Measurements from ENCODE around the gene RNF4.
A peak's percentile ranks its signal among the peaks of the same experiment; 100 is the strongest.
"Not testable (repeated sequence)": the region's sequence is repeated elsewhere in the genome, so short reads cannot be mapped to it uniquely, and the experiment has no call there.

The RNF4 gene

DNA sequence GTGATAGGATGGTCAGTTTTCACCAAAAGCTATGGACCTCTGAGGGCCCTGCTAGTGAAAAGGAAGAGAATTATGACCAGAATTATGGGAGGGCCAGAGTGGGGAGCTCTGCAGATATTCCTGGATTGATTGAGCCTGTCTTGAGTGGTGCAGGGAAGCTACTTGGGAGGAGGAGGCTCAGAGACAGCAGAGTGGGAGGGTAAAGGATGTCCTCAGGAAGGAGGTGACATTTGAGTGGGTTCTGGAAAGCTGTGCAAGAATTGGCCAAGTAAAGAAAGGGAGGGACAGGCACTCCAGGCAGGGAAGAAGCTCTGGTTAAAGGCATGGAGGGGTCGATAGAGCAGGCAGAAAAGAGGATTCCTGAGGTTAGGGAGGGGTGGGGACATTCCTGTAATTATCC lies 24.1 kb downstream of the RNF4 start:
- no peak for DNase-seq

DNA sequence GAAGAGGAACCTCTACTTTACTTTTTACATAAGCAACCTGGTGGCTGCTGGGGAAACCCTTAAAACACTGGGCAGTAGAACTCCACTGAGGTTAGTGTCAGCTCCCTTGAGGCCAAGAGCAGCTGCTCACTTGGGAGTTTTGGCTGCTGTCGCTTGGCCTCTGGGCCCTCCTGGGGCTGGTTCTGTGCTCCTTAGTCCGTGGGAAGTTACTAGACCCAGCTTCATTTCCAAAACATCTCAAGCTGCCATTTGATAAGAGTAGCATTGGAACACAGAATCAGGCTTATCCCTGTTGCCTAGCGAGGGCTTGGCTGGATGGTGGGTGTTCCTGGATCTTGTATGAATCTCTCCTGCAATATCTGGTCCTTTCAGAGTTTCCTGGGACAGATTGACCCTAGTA lies 26.1 kb downstream of the RNF4 start:
- DNase-seq: no peak

DNA sequence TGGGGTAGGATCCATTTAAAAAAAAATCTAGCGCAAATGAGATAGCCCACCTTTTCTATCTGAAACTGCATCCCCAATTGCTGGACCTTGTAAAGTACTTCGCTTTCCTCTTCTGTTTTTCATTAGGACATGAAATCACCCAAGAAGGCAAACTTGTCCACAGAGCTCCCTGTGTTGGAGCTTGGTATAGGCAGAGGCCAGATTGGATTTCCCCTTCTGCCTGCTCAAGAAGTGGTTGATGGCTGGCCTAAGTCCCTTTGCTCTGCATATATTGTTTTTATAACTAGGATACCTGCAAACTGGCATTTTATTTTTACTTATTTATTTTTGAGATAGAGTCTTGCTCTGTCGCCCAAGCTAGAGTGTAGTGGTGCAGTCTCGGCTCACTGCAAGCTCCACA lies 28.4 kb downstream of the RNF4 start:
- DNase-seq: no peak

DNA sequence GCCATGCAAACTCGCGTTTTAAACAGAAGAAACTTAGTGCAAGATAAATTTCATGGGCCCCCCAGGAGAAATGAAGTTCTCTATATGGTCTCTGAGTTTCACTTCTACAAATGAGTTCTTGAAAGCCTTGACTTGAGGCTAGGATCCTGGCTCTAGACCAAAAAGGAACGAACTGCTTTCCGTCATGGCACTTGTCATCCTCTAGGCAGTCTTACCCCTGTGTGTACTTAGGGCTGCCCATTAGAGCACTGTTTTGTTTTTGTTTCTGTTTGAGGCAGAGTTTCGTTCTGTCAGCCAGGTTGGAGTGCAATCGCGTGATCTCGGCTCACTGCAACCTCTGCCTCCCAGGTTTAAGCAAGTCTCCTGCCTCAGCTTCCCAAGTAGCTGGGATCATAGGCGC lies 29.0 kb downstream of the RNF4 start:
- DNase-seq: no peak

DNA sequence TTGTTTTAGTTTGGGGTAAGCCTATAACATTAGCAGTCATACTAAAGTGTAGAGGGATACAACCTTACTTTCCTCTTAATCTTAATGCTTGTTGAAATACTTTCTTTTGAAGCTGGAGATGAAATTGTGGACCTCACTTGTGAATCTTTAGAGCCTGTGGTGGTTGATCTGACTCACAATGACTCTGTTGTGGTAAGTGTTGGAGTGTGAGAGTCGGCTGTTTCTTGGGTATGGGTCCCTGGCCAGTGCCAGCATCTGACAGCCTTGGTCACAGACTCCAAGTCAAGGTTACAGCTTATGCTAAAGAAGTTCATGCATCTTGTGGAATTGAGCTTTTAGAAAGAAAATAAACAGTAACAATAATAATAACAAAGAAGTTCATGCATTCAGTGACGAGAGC lies 31.6 kb downstream of the RNF4 start:
- no peak for DNase-seq

DNA sequence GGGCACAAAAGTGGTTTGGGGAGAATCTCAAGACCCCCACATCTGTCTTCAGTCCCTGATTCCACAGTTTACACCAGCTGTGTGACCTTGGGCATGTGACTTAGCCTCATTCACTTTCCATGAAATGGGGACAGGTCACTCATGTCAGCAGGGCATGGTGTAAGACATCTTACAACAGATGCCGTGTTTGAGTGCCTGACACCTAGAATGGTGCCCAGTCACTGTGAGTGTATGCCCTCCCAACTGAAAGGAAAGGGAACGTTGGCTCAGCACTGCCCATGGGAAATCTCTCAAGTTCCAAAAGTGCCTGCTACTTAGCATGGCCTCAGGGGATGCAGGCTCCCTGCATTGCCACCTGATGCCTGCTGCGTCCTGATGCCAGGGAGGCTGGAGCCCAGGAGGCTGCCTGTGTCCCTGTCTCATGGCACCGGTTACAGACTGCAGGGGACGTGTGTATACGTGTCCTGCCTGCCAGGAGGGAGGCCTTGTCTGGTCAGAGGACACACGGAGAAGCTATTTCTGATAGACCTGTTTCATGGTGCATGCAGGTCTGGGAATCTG lies 32.2 kb downstream of the RNF4 start:
- no peak for DNase-seq

DNA sequence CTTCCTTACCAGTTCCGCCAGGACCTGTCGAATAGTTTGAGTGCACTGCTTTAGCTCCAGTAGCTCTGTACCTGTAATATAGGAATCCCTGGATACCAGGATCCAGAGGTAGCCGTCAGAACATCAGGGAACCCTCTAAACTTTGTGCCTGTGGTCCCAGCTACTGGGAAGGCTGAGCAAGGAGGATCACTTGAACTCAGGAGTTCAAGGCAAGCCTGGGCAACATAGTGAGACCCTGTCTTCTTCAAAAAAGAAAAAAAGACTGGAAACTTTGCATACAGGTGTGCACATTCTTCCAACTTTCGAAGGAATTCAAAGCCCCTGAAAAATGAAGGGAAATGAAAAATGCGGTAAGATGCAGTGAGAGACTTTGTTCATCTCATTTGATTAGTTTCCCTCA lies 34.9 kb downstream of the RNF4 start:
- DNase-seq: no peak

DNA sequence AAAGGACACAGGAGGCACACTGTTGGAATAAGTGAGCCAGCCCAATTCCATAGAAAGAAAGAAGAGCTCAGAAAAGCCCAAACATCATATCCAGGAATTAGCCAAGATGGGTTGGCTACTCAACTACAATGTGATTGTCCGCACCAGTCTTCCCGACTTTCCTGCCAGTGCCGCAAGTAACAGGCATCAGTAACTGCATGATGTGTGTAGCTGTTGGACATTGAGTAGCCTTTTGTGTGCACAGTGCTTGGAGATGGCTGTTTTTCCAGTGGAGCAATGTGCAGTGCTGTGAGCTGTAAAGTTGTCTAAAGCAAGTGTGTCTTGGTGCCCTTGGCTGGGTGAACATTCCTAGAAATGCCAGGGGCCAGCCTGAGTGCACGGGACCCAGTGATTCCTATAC lies 38.4 kb downstream of the RNF4 start:
- no peak for DNase-seq

DNA sequence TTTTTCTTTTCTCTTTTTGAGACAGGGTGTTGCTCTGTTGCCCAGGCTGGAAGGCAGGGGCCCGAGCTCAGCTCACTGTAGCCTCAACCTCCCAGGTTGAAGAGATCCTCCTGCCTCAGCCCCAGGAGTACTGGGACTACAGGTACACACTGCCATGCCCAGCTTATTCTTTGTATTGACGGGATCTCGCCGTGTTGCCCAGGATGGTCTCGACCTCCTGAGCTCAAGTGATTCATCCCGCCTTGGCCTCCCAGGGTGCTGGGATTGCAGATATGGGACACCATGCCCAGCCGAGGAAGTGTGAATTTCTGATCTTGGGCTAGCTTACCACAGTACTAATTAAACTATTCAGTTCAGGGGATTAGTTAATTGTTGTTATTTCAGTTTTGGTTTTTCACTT lies 38.9 kb downstream of the RNF4 start:
- no peak for DNase-seq

DNA sequence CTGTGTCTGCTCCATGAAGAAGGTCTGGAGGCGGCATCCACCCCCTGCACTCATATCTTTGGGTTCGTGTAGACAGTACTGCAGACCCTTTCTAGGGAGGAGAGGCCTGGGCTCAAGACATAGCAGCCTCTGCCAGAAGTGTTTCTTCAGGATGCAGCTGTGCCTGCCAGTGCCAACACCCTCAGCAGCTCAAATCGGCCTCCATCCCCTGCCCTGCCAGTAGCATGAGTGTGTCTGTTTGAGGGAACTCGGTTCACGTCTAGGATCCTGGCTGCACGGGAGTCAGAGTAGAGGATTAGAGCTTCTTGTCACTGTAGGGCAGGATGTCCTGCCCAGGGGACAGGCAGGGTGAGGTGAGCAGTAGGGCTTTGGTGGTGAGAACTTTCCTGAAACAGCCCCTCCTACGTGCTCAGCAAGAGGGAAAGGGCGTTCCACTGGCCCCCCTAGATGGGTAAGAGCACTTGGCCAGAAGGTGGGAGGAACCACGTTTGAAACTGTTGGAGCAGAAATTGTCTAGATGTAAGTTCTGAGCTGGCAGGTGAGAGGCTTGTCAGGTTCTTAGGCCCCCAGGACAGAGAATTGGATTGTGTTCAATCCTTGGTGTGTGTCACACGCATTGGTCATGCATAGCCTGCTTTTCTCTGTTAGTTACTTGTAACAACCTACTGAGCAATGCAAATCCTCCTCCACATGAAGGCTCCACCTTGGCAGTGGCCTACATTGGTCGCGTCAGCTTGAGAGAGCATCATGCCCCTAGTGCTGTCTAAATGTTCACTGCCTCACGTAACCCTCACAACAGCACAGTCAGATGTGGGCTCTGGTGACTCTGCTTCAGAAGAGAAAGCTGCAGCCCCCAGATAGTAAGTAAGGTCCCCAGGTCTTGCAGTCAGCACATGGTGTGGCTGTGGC lies 41.7 kb downstream of the RNF4 start:
- DNase-seq: no peak

DNA sequence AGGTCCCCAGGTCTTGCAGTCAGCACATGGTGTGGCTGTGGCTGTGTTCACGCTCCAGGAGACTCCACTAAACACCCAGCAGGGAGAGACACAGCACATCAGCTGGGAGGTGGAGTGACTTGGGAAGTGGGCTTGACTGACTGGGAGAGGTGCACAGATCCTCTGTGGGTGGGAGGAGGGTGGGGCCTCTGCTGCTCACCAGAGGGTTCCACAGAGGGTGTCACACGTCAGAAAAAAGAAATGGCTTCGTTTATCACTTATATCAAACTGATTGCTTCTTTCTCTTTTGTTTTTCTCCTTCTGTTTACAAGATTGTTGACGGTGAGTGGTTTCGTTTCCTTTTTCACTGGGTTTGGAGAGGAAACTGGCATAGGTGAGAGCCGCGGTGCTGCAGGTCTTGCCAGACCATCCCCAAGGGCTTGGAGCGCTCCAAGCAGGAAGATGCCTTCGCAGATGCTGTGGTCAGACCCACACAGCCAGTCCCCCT lies 42.8 kb downstream of the RNF4 start:
- DNase-seq: no peak

DNA sequence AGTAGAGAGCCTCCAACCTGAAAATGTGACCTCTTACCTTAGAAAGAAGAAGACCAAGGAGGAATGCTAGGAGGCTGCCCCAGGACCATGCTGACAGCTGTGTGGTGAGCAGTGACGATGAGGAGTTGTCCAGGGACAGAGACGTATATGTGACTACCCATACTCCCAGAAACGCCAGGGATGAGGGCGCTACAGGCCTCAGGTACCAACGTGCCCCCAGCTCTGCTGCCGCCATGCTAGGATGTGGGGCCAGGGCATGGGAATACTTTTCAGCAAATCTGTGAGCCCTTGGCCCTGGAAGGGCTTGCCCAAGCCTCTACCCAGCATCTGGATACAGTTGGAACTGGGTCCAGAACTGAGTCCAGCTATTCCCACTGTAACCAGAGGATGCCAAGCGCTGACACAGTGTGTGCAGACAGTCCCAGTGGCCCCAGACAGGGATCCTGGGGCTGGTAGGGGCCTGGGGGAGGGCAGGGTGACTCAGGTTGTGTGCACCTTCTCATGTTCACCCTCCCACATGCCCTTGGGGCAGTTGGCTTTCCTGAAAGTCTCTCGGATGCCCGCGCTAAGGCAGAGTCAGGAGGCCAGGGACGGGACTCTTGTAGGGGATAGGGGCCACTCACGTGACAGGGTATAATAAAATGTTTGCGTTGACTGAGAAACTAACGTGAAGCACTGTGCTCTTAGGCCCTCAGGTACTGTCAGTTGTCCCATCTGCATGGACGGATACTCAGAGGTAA lies 43.7 kb downstream of the RNF4 start:
- DNase-seq: no peak

DNA sequence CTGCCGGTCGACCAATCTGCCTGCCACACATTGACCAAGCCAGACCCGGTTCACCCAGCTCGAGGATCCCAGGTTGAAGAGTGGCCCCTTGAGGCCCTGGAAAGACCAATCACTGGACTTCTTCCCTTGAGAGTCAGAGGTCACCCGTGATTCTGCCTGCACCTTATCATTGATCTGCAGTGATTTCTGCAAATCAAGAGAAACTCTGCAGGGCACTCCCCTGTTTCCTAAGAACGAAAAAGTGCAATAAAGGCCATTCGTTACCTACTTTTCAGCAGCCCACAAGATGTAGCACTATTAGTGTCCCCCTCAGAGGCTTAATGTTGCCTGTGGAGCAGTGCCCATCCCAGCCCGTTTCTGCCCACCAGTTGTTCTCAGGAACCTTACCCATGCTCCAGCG lies 45.3 kb downstream of the RNF4 start:
- DNase-seq: not testable (repeated sequence)

DNA sequence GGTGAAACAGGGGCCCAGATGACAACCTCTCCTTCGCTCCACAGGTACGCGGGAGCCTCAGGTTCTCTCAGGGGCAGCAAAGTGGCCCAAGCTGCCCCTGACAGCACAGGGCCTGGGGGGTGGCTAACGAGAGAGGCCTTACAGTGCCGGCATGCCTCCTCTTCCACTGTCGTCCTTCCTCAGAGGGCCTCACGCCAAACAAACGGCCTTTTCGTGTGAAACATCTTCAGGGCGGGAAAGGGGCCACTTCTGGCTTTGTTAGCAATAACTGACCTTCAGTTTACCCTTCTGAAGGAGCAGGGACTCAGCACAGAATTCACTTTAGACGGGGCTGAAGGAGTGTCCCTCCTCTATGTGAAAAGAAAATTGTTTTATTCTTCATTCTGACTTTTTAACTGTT lies 46.0 kb downstream of the RNF4 start:
- not testable (repeated sequence) for DNase-seq

DNA sequence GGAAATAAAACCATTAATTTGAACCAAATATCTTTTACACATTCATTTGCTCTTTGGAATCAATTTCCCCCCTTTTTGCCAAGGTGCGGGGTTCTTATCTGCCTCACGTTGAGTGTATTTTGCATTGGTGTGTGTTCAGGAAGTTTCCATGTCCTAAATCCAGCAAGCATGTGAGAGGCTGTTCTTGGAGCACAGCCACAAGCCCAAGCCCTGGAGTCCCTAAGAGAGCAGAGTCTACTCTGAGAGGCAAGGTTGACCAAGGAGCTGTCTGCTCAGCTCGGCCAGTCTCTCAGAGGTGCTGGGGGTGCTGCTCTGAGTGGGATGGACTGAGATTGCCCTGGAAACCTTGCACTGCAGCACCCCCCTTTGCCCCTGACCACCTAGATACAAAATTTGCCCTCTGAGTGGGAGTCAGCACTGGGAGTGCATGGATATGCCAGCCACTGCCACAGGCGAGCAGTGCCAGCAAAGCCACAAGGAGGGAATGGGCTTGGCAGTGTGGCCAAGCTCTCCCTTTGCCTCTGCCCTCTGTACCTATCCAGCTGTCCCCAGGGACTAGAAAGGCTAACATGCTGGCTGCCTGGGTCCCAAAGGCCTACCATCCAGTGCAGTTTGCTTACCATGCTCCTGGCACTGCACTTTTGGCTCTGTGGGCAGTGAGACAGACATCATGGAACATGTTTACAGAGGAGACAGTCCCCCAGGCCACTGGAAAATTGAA lies 47.1 kb downstream of the RNF4 start:
- DNase-seq: no peak

DNA sequence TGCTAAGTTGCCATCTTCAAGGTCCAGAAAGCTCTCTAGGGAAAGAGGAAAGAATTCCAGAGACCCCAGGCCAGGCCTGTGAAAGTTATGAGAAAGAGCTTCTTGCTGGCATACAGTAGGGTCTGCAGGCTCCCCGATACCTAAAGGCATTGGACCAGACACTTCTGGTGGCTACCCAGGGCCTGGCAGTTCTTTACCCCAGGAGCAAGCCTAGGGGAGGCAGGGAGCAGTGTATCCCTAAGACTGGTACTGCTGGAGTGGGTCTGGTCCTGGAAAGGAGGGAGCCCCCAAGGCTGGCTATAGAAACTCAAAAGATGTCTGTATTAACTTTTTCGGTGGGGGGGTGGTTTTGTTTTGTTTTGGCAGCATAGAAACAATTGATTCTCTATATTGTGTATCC lies 47.7 kb downstream of the RNF4 start:
- DNase-seq: no peak

DNA sequence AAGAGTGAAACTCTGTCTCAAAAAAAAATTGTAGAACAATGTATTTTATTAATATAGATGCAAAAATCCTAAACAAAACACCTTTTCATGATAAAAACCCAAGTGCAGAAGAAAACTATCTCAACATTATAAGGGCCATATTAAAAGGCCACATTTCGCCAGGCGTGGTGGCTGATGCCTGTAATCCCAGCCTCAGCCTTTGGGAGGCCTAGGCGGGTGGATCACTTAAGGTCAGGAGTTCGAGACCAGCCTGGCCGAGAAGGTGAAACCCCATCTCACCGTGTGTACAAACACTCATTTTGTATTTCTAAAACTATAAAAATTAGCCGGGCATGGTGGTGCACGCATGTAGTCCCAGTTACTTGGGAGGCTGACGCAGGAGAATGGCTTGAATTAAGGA lies 57.7 kb downstream of the RNF4 start:
- no peak for DNase-seq

DNA sequence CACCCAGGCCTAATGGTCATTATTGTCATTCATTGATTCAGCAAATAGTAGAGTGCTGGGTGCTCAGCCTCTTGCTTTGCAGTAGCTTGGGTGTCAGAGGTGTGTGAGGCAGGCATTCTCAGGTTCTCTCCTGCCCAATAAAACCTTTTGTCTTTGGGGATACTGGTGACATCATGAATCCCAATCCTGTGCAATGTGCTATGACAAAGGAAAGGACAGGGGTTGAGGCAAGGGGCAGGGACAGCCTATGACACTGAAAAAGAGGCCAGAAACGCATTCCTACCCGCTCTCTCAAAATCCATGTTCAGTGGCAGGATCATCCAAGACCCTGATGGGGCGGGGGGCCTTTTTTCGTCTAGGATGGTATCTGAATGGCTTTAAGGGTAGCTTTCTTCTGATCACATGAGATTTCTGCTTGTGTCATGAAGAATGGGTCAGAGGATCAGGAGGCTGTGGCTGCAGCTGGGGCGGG lies 66.0 kb downstream of the RNF4 start:
- DNase-seq: peak; percentile 38

DNA sequence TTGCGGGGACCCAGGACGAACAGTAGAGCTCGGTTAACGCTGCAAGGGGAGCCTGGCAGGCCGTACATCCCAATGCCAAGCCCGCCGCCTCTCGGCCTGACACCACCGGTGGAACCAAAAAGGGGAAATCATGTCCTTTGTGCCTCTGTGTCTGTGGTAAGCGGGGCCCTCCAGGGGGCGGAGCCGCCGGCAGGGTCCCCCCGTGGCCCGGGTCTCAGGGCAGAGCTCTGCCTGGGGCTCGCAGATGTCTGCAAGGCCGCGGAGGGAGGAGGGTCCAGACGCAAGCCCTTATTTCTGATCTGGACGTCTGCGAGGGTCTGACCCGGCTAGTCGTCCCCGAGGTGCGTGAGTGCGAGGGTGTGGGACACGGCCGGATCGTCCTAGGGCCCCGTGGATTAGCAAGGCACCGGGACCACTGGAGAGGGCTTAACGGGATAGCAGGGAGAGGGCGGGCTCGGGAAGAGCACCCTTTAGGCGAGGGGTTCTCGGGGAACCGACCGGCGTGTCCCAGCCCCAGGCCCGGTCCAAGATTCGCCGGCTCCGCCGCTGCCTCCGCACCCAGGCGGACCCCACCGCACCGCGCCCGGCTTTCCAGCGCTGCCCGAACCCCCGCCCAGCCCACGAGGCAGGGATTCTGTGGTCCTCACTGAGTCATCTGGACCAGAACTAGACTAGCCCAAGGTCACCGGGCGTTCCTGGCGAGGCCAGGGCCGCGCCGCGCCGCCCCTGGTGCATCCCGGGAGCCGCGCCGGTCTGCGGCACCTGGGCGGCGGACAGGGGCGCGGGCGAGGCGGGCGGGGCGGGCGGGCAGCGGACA lies 66.7 kb downstream of the RNF4 start:
- peak; percentile 66 for DNase-seq

DNA sequence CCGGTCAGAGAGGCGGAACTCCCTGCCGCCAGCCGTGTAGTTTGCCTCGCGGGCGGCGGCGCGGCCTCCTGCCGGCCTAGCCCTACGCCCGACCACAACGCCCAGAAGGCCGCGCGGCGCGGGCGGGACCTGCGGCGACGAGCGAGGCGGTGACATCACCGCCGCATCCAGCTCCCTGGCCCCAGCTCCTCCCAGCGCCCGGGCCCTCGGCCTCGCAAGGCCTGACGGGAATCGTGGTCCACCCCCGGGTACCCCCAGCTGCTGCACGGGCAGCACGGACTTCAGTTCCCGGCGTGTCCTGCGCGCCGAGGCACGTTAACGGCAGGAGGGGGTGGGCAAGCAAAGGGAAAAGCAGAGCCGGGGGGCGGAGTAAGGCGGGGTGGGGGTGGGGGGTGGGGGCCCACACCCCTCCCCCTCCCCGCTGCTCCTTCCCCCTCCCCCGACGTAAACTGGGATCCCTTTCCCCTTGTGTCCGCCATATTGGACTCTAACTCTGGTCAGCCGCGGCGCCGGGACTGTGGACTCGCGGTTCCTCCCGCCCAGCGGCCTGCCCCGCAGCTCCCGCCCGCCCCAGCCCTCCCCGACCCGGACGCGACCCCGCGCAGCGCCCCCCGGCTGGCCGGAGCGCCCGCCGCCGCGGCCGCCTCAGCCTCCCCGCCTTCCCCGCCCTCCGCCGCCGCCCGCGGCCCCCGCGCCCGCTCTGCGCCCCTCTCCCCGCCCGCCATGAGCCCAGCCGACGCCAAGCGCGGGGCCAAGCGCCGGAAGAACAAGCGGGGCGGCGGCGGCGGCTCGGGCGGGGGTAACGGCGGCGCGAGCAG lies 67.5 kb downstream of the RNF4 start, which contains the start of gene FAM193A:
Gene FAM193A, plus strand, starts transcription at position 455 of the 818 bp plus-strand sequence. Its CDS starts 269 bp downstream, at position 724.
- peak; percentile 100 for DNase-seq
